Testis (tissue), 2 donors: ENCODE data around the gene PF4V1.

ENCODE experiments used
- CTCF ChIP-seq, 3 experiments: fragments of 450-650 bp in 2 of 3; fragments of 200-600 bp in 1 of 3; sonication (generic) in 1 of 3; IDR thresholded peaks; one replicate each; pipeline ENCODE4 v1.5.1; 2016 to 2019; ENCODE audit warnings: antibody characterized with exemption in 3 of 3, mild to moderate bottlenecking in 2 of 3, moderate library complexity in 1 of 3
- POLR2A ChIP-seq: fragments of 450-650 bp; IDR thresholded peaks from one replicate; pipeline ENCODE4 v1.6.1; 2017; ENCODE audit warnings: antibody characterized with exemption, mild to moderate bottlenecking, moderate library complexity

DNA sequence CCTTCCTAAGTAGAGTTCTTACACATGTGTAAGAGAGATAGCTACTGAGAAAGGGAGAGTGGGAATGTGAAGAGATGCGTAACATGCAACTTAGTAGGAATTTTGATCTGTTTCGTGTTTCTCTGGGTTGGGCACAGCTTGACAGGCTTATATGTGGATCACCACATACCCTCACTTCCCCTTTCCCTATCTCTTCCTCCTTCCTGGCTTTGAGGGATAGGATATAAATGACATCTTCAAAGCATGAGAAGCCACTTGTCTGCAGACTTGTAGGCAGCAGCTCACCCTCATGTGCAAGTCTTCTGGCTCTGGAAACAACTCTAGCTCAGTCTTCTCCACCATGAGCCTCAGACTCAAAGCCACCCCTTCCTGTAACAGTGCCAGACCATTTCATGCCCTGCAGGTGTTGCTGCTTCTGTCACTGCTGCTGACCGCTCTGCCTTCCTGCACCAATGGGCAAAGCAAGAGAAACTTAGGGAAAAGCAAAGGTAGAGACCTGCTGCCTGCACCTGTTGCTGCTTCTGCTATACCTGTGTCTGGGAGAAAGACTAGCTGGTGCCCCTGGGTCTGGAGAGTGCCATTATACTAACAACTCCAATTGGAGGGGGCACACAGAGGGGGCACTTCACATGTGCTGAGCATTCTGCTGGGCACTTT lies 5.4 kb upstream of the PF4V1 start:
- TF ChIP-seq CTCF (IDR thresholded peaks at IDR 0.05) (no peak), POLR2A (no peak)
